Peyer's patch (tissue), 4 donors: ENCODE results near the gene MRPL14. TPM values are rescaled to one million over a fixed set of nuclear protein-coding genes. Genes with fewer than 3 reads are reported as not detected.

Experiments used
- total RNA-seq, 4 donors: library from RNA; depleted of rRNA; stranded (reverse); fragments of >200 nt; gene quantifications; one replicate each; pipeline ENCODE4 v1.1.0, GENCODE V29; 2016

Gene MRPL14
- total RNA-seq, 4 donors from 2014 or later = 35.5 to 51.1 (median 42.6) TPM

Other genes with a start within 250 kb of the MRPL14 start
- 10 to 100 TPM; 56.9 to 92.1 (median 81.9) TPM for gene TMEM63B, start 102 bp upstream of the MRPL14 start, total RNA-seq
- gene CAPN11, start 31.4 kb upstream of the MRPL14 start, total RNA-seq = 10 to 100 TPM in 1 of 4 donors, 1 to 10 TPM in 1, under 1 TPM in 1, not detected in 1; 0.67 to 16.5 (median 4.9) TPM
- not detected for gene MYMX, start 89.5 kb upstream of the MRPL14 start, total RNA-seq
- 10 to 100 TPM in 3 of 4 donors, 1 to 10 TPM in 1; 4.4 to 25.6 (median 19.5) TPM for gene SLC29A1, start 96.1 kb upstream of the MRPL14 start, total RNA-seq
- gene HSP90AB1, start 119.6 kb upstream of the MRPL14 start, total RNA-seq = 100 to 1,000 TPM; 181 to 330 (median 254) TPM
- gene SLC35B2, start 130.1 kb upstream of the MRPL14 start, total RNA-seq = 10 to 100 TPM; 10.7 to 35.2 (median 26.5) TPM
- 10 to 100 TPM; 16.9 to 36.3 (median 24.9) TPM for gene NFKBIE, start 138.1 kb upstream of the MRPL14 start, total RNA-seq
- gene TMEM151B, start 143.0 kb upstream of the MRPL14 start, total RNA-seq = under 1 TPM in 2 of 4 donors, not detected in 2; 0.27 to 0.57 TPM
- gene AARS2, start 185.9 kb upstream of the MRPL14 start, total RNA-seq = 10 to 100 TPM; 31.5 to 54.7 (median 37.6) TPM
- not detected for gene SPATS1, start 215.2 kb upstream of the MRPL14 start, total RNA-seq